Measurements from ENCODE around the gene KITLG.

DNA sequence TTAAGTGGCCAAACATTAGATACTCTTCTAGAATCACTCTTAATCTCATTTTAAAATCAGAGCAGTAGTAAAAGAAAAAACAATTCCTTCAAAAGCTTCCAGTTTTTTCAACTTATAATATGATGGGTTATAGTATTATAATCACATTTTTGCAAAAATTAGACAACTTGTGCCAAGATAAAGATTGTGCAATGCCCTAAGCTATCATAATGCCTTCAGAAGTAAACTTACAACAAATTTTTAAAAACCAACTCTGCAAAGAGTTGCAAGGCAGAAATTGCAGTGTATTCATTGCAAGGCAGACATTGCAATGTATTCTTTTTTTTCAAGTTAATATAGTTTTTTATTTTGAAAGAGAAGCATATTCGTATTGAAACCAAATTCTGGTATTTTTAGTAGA, 47.2 kb upstream of the KITLG start:
- TF ChIP-seq, protein P1, sequence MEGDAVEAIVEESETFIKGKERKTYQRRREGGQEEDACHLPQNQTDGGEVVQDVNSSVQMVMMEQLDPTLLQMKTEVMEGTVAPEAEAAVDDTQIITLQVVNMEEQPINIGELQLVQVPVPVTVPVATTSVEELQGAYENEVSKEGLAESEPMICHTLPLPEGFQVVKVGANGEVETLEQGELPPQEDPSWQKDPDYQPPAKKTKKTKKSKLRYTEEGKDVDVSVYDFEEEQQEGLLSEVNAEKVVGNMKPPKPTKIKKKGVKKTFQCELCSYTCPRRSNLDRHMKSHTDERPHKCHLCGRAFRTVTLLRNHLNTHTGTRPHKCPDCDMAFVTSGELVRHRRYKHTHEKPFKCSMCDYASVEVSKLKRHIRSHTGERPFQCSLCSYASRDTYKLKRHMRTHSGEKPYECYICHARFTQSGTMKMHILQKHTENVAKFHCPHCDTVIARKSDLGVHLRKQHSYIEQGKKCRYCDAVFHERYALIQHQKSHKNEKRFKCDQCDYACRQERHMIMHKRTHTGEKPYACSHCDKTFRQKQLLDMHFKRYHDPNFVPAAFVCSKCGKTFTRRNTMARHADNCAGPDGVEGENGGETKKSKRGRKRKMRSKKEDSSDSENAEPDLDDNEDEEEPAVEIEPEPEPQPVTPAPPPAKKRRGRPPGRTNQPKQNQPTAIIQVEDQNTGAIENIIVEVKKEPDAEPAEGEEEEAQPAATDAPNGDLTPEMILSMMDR (optimal IDR thresholded peaks at IDR 0.05 in 1 of 3, IDR thresholded peaks at IDR 0.05 in 1 of 3, conservative IDR thresholded peaks at IDR 0.05 in 1 of 3; ENCODE audit: extremely low read depth in 1 of 3, insufficient read depth in 2 of 3, low read length in 3 of 3), result no peak
- no peak for TF ChIP-seq EZH2 (IDR thresholded peaks at IDR 0.05; ENCODE audit: low read length)

All from keratinocyte (primary cell).